ENCODE data around the gene ZAP70. TPM values are rescaled to one million over a fixed set of nuclear protein-coding genes. Genes with fewer than 3 reads are reported as not detected.

The ZAP70 gene
- total RNA-seq, 2 experiments from 2014 or later = 40.8 to 57.9 TPM

DNA sequence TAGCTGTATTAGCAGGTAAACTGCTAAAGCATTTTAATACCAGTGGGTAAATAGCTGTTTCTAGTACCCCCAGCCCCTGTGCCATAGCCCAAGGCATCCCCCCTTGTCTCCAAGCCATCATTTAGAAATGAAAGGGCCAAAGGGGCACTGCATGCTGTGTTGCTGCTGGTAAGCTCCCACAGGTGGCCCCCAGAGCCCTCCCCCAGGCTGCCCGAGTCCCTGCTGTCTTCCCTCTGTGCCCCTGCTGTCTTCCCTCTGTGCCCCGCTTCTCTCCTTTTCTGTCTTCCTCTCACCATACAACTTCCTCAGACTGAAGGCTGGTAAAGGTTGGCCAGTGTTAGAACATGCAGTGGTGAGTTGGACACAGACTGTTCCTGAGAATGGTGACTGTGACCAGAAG is 42.1 kb downstream of the ZAP70 start:
- Histone ChIP-seq H3K27ac (ENCODE audit: low read depth, low read length, poor library complexity, severe bottlenecking) (no peak overlapping the region), H4K20me1 (ENCODE audit: insufficient read depth, low read length) (no peaks in the 10 kb centered on the region), H3K9me3 (ENCODE audit: low read length) (no peaks in the 10 kb centered on the region), H3K4me1 (ENCODE audit: insufficient read depth, low read length, poor library complexity, severe bottlenecking) (no peaks in the 10 kb centered on the region), H3K9me2 (ENCODE audit: insufficient read depth, low read length) (no peaks in the 10 kb centered on the region), H2AFZ (ENCODE audit: low read length) (no peak overlapping the region), H3K4me2 (ENCODE audit: low read length) (no peak overlapping the region), H3K79me2 (ENCODE audit: insufficient read depth, low read depth, low read length) (no peaks in the 10 kb centered on the region), H3K4me3 (ENCODE audit: low read depth, low read length, poor library complexity, severe bottlenecking) (no peak overlapping the region), H3K36me3 (ENCODE audit: insufficient read depth, low read length) (peaks cover 33% of the 10 kb centered on the region; the same call in 1 of the 2 replicates)
- BruUV-seq (replicated peaks) = no TSS peak
- no peak for TF ChIP-seq EZH2phosphoT487 (IDR thresholded peaks at IDR 0.05; ENCODE audit: borderline replicate concordance, low read depth, low read length)
- TF ChIP-seq, protein P1, sequence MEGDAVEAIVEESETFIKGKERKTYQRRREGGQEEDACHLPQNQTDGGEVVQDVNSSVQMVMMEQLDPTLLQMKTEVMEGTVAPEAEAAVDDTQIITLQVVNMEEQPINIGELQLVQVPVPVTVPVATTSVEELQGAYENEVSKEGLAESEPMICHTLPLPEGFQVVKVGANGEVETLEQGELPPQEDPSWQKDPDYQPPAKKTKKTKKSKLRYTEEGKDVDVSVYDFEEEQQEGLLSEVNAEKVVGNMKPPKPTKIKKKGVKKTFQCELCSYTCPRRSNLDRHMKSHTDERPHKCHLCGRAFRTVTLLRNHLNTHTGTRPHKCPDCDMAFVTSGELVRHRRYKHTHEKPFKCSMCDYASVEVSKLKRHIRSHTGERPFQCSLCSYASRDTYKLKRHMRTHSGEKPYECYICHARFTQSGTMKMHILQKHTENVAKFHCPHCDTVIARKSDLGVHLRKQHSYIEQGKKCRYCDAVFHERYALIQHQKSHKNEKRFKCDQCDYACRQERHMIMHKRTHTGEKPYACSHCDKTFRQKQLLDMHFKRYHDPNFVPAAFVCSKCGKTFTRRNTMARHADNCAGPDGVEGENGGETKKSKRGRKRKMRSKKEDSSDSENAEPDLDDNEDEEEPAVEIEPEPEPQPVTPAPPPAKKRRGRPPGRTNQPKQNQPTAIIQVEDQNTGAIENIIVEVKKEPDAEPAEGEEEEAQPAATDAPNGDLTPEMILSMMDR (conservative IDR thresholded peaks at IDR 0.05; ENCODE audit: low read length) = no peak
- POLR2A ChIA-PET = interaction anchor here (0.6 kb wide), 1 partner anchor 1425 kb away, joined by 3 read pairs; no protein-coding TSS in a partner anchor
- CTCF ChIA-PET (ENCODE audit: unreplicated experiment) = no interaction called here
- intact Hi-C loops (cut with micrococcal nuclease; ENCODE audit: unreplicated experiment) = no loop called here
- DNase-seq (ENCODE audit: low spot score) = no peak

DNA sequence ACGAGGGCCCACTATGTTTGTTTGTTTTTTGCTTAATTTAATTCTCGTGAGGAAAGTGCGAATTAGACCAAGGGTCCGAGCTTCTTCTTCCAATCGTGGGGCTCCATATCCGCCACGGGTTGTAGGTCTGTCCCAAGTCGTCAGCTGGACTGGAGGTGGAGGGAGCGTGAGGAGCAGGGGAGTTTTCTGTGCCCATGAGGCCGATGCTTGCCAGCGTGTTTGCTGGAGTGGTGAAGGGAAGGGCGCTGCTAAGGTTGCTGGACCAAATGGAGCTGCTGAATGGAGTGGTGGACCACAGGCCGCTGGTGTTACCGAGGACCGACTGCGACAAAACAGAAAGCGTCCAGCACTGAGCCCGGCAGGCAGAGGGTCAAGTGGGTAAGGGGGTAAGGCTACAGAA is 43.7 kb downstream of the ZAP70 start:
- CTCF ChIA-PET (ENCODE audit: unreplicated experiment) = no interaction called here
- H4K20me1 ChIP-seq (ENCODE audit: insufficient read depth, low read length) = no peaks in the 10 kb centered on the region
- H3K27ac ChIP-seq (ENCODE audit: low read depth, low read length, poor library complexity, severe bottlenecking) = no peak overlapping the region
- no peaks in the 10 kb centered on the region for H3K79me2 ChIP-seq (ENCODE audit: insufficient read depth, low read depth, low read length)
- H3K4me3 ChIP-seq (ENCODE audit: low read depth, low read length, poor library complexity, severe bottlenecking) = no peak overlapping the region
- TF ChIP-seq EZH2phosphoT487 (IDR thresholded peaks at IDR 0.05; ENCODE audit: borderline replicate concordance, low read depth, low read length) = no peak
- TF ChIP-seq, protein P1 (conservative IDR thresholded peaks at IDR 0.05; ENCODE audit: low read length) = no peak
- intact Hi-C loops (cut with micrococcal nuclease; ENCODE audit: unreplicated experiment) = no loop called here
- POLR2A ChIA-PET = interaction anchor here (0.5 kb wide), 1 partner anchor 18 kb away, joined by 3 read pairs; no protein-coding TSS in a partner anchor
- H2AFZ ChIP-seq (ENCODE audit: low read length) = no peak overlapping the region
- H3K36me3 ChIP-seq (ENCODE audit: insufficient read depth, low read length) = peaks cover 39% of the 10 kb centered on the region; the same call in 1 of the 2 replicates
- no peak overlapping the region for H3K4me2 ChIP-seq (ENCODE audit: low read length)
- DNase-seq (ENCODE audit: low spot score) = no peak
- no TSS peak for BruUV-seq (replicated peaks)
- H3K9me2 ChIP-seq (ENCODE audit: insufficient read depth, low read length) = no peaks in the 10 kb centered on the region
- H3K4me1 ChIP-seq (ENCODE audit: insufficient read depth, low read length, poor library complexity, severe bottlenecking) = no peaks in the 10 kb centered on the region
- H3K9me3 ChIP-seq (ENCODE audit: low read length) = no peaks in the 10 kb centered on the region

DNA sequence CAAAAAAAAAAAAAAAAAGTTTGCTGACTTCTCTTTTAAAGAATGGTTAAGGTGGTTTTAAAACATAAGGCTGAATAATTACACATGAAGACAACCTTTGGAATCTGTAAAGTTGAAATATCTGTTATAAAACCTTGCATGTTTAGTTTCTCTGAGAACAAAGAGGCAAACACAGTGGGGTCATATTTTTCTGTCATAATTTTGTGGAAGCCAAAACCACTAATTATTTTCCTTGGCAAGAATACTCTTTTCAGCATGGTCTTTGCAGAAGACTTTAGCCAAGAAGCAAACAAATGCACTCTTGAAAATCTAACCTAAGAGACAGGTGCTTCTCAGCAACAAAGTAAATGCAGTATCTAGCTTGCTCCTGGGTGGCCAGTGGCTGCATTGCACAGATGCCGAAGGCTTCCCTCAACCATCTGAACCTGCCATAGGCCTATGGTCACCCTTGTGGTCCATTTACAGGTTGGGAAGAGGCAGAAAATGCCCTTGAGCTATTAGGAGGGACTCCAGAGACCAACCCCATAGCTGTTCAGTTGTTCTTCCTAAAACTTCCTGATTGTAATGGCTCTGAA is 44.8 kb downstream of the ZAP70 start:
- Histone ChIP-seq H3K4me1 (ENCODE audit: insufficient read depth, low read length, poor library complexity, severe bottlenecking) (no peaks in the 10 kb centered on the region), H3K4me3 (ENCODE audit: low read depth, low read length, poor library complexity, severe bottlenecking) (no peak overlapping the region), H3K27ac (ENCODE audit: low read depth, low read length, poor library complexity, severe bottlenecking) (no peak overlapping the region), H3K9me2 (ENCODE audit: insufficient read depth, low read length) (no peaks in the 10 kb centered on the region), H3K79me2 (ENCODE audit: insufficient read depth, low read depth, low read length) (no peaks in the 10 kb centered on the region), H3K36me3 (ENCODE audit: insufficient read depth, low read length) (peaks cover 40% of the 10 kb centered on the region; the same call in 1 of the 2 replicates), H2AFZ (ENCODE audit: low read length) (no peak overlapping the region), H4K20me1 (ENCODE audit: insufficient read depth, low read length) (no peaks in the 10 kb centered on the region), H3K4me2 (ENCODE audit: low read length) (no peak overlapping the region), H3K9me3 (ENCODE audit: low read length) (no peaks in the 10 kb centered on the region)
- DNase-seq (ENCODE audit: low spot score) = no peak
- ChIA-PET POLR2A (no interaction called here), CTCF (ENCODE audit: unreplicated experiment) (no interaction called here)
- intact Hi-C loops (cut with micrococcal nuclease; ENCODE audit: unreplicated experiment) = no loop called here
- TF ChIP-seq EZH2phosphoT487 (IDR thresholded peaks at IDR 0.05; ENCODE audit: borderline replicate concordance, low read depth, low read length) = no peak
- TF ChIP-seq, protein P1 (conservative IDR thresholded peaks at IDR 0.05; ENCODE audit: low read length) = no peak
- BruUV-seq (replicated peaks) = no TSS peak

Data from OCI-LY7 (cell line).